Measurements from ENCODE around the gene RNF222. TPM values are rescaled to one million over a fixed set of nuclear protein-coding genes. Genes with fewer than 3 reads are reported as not detected.
"Not testable (repeated sequence)": the region's sequence is repeated elsewhere in the genome, so short reads cannot be mapped to it uniquely, and the experiment has no call there.

The RNF222 gene
- total RNA-seq, 1 donor from 2014 or later: not detected

DNA sequence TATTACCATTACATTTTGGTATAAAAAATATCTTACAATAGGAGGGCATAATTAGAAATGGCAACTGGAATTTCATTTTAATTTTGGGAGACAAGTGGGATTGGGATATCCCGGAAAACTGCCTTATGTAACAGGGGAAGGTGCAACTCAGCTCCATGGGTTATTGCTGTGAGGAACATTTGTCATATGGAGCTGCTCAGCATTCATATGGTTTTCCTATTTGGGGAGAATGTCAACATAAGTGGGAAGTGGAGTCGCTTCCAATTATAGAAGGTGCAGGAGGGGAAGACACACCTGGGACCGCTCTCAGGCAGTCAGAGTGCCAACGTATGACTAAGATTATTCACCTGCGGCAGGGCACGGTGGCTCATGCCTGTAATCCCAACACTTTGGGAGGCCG lies 47.3 kb downstream of the RNF222 start:
- H3K27me3 Mint-ChIP-seq (ENCODE audit: low read depth): peaks cover 16% of the 10 kb centered on the region
- no peak for DNase-seq (ENCODE audit: low spot score in 2 of 2, unreplicated experiment in 2 of 2)
- TF ChIP-seq, protein P1, sequence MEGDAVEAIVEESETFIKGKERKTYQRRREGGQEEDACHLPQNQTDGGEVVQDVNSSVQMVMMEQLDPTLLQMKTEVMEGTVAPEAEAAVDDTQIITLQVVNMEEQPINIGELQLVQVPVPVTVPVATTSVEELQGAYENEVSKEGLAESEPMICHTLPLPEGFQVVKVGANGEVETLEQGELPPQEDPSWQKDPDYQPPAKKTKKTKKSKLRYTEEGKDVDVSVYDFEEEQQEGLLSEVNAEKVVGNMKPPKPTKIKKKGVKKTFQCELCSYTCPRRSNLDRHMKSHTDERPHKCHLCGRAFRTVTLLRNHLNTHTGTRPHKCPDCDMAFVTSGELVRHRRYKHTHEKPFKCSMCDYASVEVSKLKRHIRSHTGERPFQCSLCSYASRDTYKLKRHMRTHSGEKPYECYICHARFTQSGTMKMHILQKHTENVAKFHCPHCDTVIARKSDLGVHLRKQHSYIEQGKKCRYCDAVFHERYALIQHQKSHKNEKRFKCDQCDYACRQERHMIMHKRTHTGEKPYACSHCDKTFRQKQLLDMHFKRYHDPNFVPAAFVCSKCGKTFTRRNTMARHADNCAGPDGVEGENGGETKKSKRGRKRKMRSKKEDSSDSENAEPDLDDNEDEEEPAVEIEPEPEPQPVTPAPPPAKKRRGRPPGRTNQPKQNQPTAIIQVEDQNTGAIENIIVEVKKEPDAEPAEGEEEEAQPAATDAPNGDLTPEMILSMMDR (IDR thresholded peaks at IDR 0.05; ENCODE audit: unreplicated experiment): no peak
- H3K9me3 Mint-ChIP-seq: no peaks in the 10 kb centered on the region
- no peak overlapping the region for H3K27ac Mint-ChIP-seq
- no peaks in the 10 kb centered on the region for H3K36me3 Mint-ChIP-seq
- H3K4me1 Mint-ChIP-seq: peaks cover 7% of the 10 kb centered on the region
- no peak overlapping the region for H3K4me3 Mint-ChIP-seq

DNA sequence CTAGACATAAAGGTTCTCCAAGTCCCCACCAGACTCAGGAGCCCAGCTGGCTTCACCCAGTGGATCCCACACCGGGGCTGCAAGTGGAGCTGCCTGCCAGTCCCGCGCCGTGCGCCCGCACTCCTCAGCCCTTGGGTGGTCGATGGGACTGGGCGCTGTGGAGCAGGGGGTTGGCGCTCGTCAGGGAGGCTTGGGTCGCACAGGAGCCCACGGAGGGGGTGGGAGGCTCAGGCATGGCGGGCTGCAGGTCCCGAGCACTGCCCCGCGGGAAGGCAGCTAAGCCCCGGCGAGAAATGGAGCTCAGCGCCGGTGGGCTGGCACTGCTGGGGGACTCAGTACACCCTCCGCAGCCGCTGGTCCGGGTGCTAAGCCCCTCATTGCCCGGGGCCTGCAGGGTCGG lies 50.6 kb downstream of the RNF222 start:
- H3K9me3 Mint-ChIP-seq; H3K4me3 Mint-ChIP-seq; H3K4me1 Mint-ChIP-seq; H3K27ac Mint-ChIP-seq; H3K36me3 Mint-ChIP-seq; DNase-seq (ENCODE audit: low spot score in 2 of 2, unreplicated experiment in 2 of 2): not testable (repeated sequence)
- H3K27me3 Mint-ChIP-seq (ENCODE audit: low read depth): peaks cover 23% of the 10 kb centered on the region

DNA sequence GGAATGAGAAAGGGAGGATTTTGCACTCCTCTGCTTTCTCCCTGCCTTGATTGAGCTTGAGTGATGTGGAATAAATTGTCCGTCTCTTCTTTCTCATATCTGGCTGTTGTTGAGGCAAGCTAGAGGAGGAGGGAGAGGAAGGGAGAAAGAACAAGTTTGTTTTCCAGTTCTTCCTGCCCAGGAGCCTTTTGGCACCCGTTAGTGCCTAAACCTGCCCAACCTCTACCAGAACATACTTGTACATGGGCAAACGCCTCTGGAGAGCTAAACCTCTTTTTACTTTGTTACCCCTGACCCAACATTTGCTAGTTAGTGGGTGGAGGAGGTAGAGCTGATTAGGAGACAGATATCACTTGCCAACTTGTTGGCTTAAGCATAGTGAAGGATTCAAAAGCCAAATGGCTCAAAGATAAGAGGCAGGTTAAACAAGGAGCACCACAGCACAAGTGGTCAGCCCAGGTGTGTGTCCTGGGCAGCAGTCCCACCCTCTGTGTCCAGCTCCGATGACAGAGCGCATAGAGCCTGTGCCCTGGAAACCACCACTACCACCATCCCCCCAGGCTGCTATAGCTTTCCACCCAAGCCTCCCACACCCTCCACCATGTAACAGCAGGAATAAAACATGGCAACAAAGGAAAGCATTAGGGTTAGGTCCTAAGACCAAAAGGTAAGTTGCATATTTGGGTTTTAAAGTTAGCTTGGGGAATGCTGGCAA lies 51.5 kb downstream of the RNF222 start:
- TF ChIP-seq, protein P1 (IDR thresholded peaks at IDR 0.05; ENCODE audit: unreplicated experiment): no peak
- Mint-ChIP-seq H3K9me3 (no peaks in the 10 kb centered on the region), H3K4me3 (no peak overlapping the region), H3K27ac (peak overlapping the region; percentile 39), H3K4me1 (peaks cover 11% of the 10 kb centered on the region), H3K27me3 (ENCODE audit: low read depth) (peaks cover 23% of the 10 kb centered on the region), H3K36me3 (no peaks in the 10 kb centered on the region)
- no peak for DNase-seq (ENCODE audit: low spot score in 2 of 2, unreplicated experiment in 2 of 2)

DNA sequence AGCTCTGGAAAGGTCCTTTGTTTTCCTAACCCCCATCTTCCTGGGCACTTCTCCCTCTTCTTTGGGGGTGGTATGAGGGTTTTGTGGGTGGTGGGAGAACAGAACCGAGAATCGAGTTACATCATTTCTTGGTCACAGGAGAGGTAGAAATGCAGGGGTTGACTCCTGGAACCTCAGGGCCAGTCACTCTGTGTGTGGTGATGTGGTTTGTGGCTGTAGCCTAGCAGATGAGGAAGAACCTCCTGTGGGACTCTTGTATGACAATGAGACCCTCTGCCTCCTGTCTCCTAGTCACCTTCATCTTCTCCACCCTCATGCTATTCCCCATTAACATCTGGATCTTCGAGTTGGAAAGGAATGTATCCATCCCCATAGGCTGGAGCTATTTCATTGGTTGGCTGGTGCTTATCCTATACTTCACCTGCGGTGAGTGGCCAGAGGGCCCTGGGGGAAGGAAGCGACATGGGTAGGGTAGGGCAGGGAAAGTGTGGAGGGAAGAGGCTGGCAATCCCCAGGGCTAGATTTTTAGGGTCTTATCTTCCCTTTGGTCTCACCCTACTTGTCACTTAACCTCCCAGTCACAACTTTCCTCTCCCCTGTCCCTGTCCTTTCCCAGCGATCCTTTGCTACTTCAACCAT lies 52.5 kb downstream of the RNF222 start:
- no peak overlapping the region for H3K4me3 Mint-ChIP-seq
- peaks cover 23% of the 10 kb centered on the region for H3K27me3 Mint-ChIP-seq (ENCODE audit: low read depth)
- DNase-seq (ENCODE audit: low spot score in 2 of 2, unreplicated experiment in 2 of 2): no peak
- no peak overlapping the region for H3K27ac Mint-ChIP-seq
- no peaks in the 10 kb centered on the region for H3K36me3 Mint-ChIP-seq
- peaks cover 11% of the 10 kb centered on the region for H3K4me1 Mint-ChIP-seq
- TF ChIP-seq, protein P1 (IDR thresholded peaks at IDR 0.05; ENCODE audit: unreplicated experiment): no peak
- no peaks in the 10 kb centered on the region for H3K9me3 Mint-ChIP-seq

DNA sequence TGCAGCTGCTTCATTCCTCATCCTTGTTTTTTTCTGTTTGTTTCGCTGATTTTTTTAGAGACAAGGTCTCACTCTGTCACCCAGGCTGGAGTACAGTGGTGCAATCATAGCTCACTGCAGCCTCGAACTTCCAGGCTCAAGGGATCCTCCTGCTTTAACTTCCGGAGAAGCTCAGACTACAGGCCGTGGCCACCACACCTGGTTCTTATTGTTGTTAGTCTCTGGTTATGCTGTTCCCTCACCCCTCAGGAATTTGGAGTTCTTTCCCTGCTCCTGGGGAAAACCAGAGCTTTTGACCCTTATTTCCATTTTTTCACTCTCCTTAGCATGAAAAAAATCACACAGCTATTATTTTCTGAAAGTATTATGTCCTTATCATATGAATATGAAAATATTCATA lies 56.2 kb downstream of the RNF222 start:
- Mint-ChIP-seq H3K27ac (peak overlapping the region; percentile 53), H3K36me3 (no peaks in the 10 kb centered on the region), H3K4me1 (peaks cover 22% of the 10 kb centered on the region), H3K4me3 (no peak overlapping the region), H3K9me3 (no peaks in the 10 kb centered on the region), H3K27me3 (ENCODE audit: low read depth) (peaks cover 18% of the 10 kb centered on the region)
- no peak for DNase-seq (ENCODE audit: low spot score in 2 of 2, unreplicated experiment in 2 of 2)
- TF ChIP-seq, protein P1 (IDR thresholded peaks at IDR 0.05; ENCODE audit: unreplicated experiment): no peak

Other genes with a start within 250 kb of the RNF222 start
- 55.2 to 70.2 TPM (median 58.0 TPM) in 3 replicates for gene PER1, start 245.4 kb downstream of the RNF222 start, total RNA-seq
- gene VAMP2, start 234.9 kb downstream of the RNF222 start, total RNA-seq: 51.3 to 55.3 TPM (median 54.8 TPM) in 3 replicates
- 22.0 to 23.2 TPM (median 22.6 TPM) in 3 replicates for gene TMEM107, start 221.4 kb downstream of the RNF222 start, total RNA-seq
- gene BORCS6, start 207.6 kb downstream of the RNF222 start, total RNA-seq: 2.7 to 3.1 TPM (median 3.0 TPM) in 3 replicates
- gene AURKB, start 187.3 kb downstream of the RNF222 start, total RNA-seq: 33.1 to 37.4 TPM (median 37.3 TPM) in 3 replicates
- 45.1 to 52.9 TPM (median 50.6 TPM) in 3 replicates for gene CTC1, start 149.8 kb downstream of the RNF222 start, total RNA-seq
- gene PFAS, start 148.5 kb downstream of the RNF222 start, total RNA-seq: 104 to 111 TPM (median 105 TPM) in 3 replicates
- gene RANGRF, start 109.2 kb downstream of the RNF222 start, total RNA-seq: 25.1 to 26.4 TPM (median 25.7 TPM) in 3 replicates
- gene SLC25A35, start 102.4 kb downstream of the RNF222 start, total RNA-seq: 8.8 to 9.2 TPM (median 9.1 TPM) in 3 replicates
- gene ARHGEF15, start 87.6 kb downstream of the RNF222 start, total RNA-seq: 0.20 TPM in 1 of 3 replicates, not detected in the others
- gene ODF4, start 58.0 kb downstream of the RNF222 start, total RNA-seq: not detected in 3 replicates
- 1,879 to 1,981 TPM (median 1,947 TPM) in 3 replicates for gene RPL26, start 14.6 kb downstream of the RNF222 start, total RNA-seq
- 60.2 to 63.3 TPM (median 61.2 TPM) in 3 replicates for gene NDEL1, start 38.1 kb upstream of the RNF222 start, total RNA-seq
- gene MYH10, start 232.9 kb upstream of the RNF222 start, total RNA-seq: 308 to 328 TPM (median 312 TPM) in 3 replicates